ENCODE data around the gene POLN.

GRCh38 chr4:2071252-2071911 lies 170.5 kb downstream of the POLN start:
- no peak for TF ChIP-seq CTCF (conservative IDR thresholded peaks at IDR 0.05)
- TF ChIP-seq EZH2 (IDR thresholded peaks at IDR 0.05; ENCODE audit: low read depth) = no peak

Data from PC-9 (cell line).